ENCODE data around the gene SORBS1. TPM values are rescaled to one million over a fixed set of nuclear protein-coding genes. Genes with fewer than 3 reads are reported as not detected.
A peak's percentile ranks its signal among the peaks of the same experiment; 100 is the strongest.
"Not testable (repeated sequence)": the region's sequence is repeated elsewhere in the genome, so short reads cannot be mapped to it uniquely, and the experiment has no call there.

SORBS1 gene
- total and polyA plus RNA-seq, 4 donors, result 33.2 to 71.3 (median 44.1) TPM

DNA sequence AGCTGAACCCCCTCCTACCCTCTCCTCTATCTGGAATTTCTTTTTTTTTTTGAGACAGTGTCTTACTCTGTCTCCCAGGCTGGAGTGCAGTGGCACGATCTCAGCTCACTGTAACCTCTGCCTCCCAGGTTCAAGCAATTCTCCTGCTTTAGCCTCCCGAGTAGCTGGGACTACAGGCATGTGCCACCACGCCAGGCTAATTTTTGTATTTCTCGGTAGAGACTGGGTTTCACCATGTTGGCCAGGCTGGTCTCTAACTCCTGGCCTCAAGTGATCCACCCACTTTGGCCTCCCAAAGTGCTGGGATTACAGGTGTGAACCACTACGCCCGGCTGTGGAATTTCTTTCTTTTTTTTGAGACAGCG lies 213.8 kb downstream of the SORBS1 start:
- not testable (repeated sequence) for DNase-seq (ENCODE audit: low spot score); H3K9me3 ChIP-seq (ENCODE audit: control insufficient read depth in 4 of 4, low read length in 3 of 4); H3K9ac ChIP-seq (ENCODE audit: low read depth in 1 of 2, low read length in 2 of 2); H3K4me3 ChIP-seq (ENCODE audit: low read depth in 1 of 3, low read length in 3 of 3); H3K27ac ChIP-seq (ENCODE audit: low read depth in 1 of 2, low read length in 2 of 2); H3K27me3 ChIP-seq (ENCODE audit: control insufficient read depth in 4 of 4, insufficient read depth in 4 of 4, low read length in 3 of 4)
- peaks cover 0 to 12% (median 5%) of the 10 kb centered on the region in 4 donors for H3K36me3 ChIP-seq (ENCODE audit: control insufficient read depth in 4 of 4, insufficient read depth in 3 of 4, low read depth in 1 of 4, low read length in 3 of 4)
- H3K4me1 ChIP-seq (ENCODE audit: control insufficient read depth in 4 of 4, insufficient read depth in 4 of 4, low read length in 3 of 4), result peaks cover 4 to 32% (median 23%) of the 10 kb centered on the region in 4 donors
- WGBS, result 97% methylated on average over 7 of the region's 7 CpGs

DNA sequence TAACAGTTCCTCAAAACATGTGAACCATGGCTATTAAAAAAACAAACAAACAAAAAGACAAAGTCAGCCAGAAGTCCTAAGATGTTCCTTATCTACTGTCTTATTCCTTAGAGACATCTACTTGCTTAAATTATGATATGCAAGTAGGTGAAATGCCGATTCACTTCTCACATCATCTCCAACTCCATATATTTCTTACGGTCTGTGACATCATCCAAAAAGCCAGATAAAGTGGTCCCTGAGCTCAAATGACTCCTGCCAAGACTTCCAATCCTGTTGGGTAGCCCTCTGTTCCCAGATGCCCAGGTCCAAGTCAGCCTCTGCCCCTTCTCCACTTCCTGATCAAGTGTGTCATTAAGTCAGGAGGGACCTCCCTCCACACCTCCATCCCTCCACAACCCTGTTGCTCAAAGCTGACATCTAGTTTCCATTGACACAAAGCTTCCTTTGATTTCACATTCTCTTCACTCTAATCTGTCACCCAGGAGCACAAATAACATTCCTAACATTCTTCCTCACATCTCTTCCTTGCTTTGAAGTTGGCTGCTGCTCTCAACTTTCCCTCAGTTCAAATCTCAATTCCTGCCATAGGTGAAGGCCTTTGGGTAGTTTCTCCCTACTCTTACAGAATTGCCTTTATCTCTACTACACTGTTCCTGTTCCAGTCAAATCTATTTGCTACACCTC lies 214.3 kb downstream of the SORBS1 start:
- H3K9ac ChIP-seq (ENCODE audit: low read depth in 1 of 2, low read length in 2 of 2), result no peak overlapping the region
- H3K27ac ChIP-seq (ENCODE audit: low read depth in 1 of 2, low read length in 2 of 2), result no peak overlapping the region
- WGBS, result 92% methylated on average over 2 of the region's 2 CpGs
- peaks cover 4 to 29% (median 20%) of the 10 kb centered on the region in 4 donors for H3K4me1 ChIP-seq (ENCODE audit: control insufficient read depth in 4 of 4, insufficient read depth in 4 of 4, low read length in 3 of 4)
- TF ChIP-seq, protein P1, sequence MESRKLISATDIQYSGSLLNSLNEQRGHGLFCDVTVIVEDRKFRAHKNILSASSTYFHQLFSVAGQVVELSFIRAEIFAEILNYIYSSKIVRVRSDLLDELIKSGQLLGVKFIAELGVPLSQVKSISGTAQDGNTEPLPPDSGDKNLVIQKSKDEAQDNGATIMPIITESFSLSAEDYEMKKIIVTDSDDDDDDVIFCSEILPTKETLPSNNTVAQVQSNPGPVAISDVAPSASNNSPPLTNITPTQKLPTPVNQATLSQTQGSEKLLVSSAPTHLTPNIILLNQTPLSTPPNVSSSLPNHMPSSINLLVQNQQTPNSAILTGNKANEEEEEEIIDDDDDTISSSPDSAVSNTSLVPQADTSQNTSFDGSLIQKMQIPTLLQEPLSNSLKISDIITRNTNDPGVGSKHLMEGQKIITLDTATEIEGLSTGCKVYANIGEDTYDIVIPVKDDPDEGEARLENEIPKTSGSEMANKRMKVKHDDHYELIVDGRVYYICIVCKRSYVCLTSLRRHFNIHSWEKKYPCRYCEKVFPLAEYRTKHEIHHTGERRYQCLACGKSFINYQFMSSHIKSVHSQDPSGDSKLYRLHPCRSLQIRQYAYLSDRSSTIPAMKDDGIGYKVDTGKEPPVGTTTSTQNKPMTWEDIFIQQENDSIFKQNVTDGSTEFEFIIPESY (IDR thresholded peaks at IDR 0.05), result no peak
- peak in 1 of 2 donors; percentile 16 for TF ChIP-seq JUND (IDR thresholded peaks at IDR 0.05)
- TF ChIP-seq GABPA (IDR thresholded peaks at IDR 0.05 in 1 of 2, conservative IDR thresholded peaks at IDR 0.05 in 1 of 2), result no peak
- TF ChIP-seq, protein P2, sequence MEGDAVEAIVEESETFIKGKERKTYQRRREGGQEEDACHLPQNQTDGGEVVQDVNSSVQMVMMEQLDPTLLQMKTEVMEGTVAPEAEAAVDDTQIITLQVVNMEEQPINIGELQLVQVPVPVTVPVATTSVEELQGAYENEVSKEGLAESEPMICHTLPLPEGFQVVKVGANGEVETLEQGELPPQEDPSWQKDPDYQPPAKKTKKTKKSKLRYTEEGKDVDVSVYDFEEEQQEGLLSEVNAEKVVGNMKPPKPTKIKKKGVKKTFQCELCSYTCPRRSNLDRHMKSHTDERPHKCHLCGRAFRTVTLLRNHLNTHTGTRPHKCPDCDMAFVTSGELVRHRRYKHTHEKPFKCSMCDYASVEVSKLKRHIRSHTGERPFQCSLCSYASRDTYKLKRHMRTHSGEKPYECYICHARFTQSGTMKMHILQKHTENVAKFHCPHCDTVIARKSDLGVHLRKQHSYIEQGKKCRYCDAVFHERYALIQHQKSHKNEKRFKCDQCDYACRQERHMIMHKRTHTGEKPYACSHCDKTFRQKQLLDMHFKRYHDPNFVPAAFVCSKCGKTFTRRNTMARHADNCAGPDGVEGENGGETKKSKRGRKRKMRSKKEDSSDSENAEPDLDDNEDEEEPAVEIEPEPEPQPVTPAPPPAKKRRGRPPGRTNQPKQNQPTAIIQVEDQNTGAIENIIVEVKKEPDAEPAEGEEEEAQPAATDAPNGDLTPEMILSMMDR (IDR thresholded peaks at IDR 0.05; ENCODE audit: low read depth, low read length, missing input control), result no peak
- no peaks in the 10 kb centered on the region for H3K27me3 ChIP-seq (ENCODE audit: control insufficient read depth in 4 of 4, insufficient read depth in 4 of 4, low read length in 3 of 4)
- no peak overlapping the region for H3K4me3 ChIP-seq (ENCODE audit: low read depth in 1 of 3, low read length in 3 of 3)
- no peak for DNase-seq (ENCODE audit: low spot score)
- H3K36me3 ChIP-seq (ENCODE audit: control insufficient read depth in 4 of 4, insufficient read depth in 3 of 4, low read depth in 1 of 4, low read length in 3 of 4), result peaks cover 0 to 12% (median 5%) of the 10 kb centered on the region in 4 donors
- H3K9me3 ChIP-seq (ENCODE audit: control insufficient read depth in 4 of 4, low read length in 3 of 4), result no peaks in the 10 kb centered on the region

DNA sequence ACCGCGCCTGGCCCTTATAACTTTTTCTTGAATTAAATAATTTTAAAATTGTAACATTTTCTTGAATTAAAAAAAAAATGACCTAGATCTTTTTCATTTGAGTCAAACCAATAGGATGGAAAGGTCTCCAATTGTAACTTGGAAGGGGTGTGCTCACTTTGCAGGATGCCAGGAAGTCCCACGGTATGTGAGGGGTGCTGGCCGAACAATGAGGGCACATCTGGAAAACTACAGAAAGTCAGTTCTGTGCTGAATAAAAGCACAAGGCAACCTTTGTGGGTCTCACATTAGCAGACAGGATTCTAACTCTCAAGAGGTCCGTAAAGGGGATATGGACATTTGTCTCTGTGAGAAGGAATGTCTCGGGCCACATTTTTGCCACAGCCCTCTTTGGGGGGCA lies 217.6 kb downstream of the SORBS1 start:
- Histone ChIP-seq H3K36me3 (ENCODE audit: control insufficient read depth in 4 of 4, insufficient read depth in 3 of 4, low read depth in 1 of 4, low read length in 3 of 4) (peaks cover 7 to 20% (median 12%) of the 10 kb centered on the region in 4 donors), H3K9ac (ENCODE audit: low read depth in 1 of 2, low read length in 2 of 2) (no peak overlapping the region), H3K4me3 (ENCODE audit: low read depth in 1 of 3, low read length in 3 of 3) (no peak overlapping the region), H3K9me3 (ENCODE audit: control insufficient read depth in 4 of 4, low read length in 3 of 4) (no peaks in the 10 kb centered on the region), H3K27me3 (ENCODE audit: control insufficient read depth in 4 of 4, insufficient read depth in 4 of 4, low read length in 3 of 4) (no peaks in the 10 kb centered on the region), H3K4me1 (ENCODE audit: control insufficient read depth in 4 of 4, insufficient read depth in 4 of 4, low read length in 3 of 4) (peaks cover 0 to 2% (median 0%) of the 10 kb centered on the region in 4 donors), H3K27ac (ENCODE audit: low read depth in 1 of 2, low read length in 2 of 2) (no peak overlapping the region)
- no peak for TF ChIP-seq RAD21 (IDR thresholded peaks at IDR 0.05)
- TF ChIP-seq JUND (IDR thresholded peaks at IDR 0.05), result no peak
- no peak for DNase-seq (ENCODE audit: low spot score)
- 92% methylated on average over 6 of the region's 6 CpGs for WGBS

DNA sequence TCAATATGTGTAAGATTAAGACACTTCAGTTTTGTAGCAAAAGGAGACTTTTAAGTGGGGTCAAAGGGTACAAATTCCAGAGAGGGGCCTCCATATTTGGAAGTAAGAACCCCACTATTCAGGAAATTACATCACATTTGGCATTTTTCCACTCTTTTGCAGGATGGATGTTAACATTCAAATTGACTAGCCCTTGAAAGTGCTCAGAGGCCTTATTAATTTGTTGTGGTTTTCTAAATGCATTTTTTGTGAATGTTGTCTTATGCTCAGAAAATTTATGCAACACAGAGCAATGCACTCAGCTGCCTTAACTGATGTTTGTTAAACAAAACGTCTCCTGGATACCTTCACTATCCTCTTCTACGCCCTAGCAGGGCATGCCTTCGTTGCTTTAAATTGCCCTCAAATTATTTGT lies 219.4 kb downstream of the SORBS1 start:
- 76% methylated on average over 3 of the region's 3 CpGs for WGBS
- Histone ChIP-seq H3K4me1 (ENCODE audit: control insufficient read depth in 4 of 4, insufficient read depth in 4 of 4, low read length in 3 of 4) (peaks cover 0 to 2% (median 0%) of the 10 kb centered on the region in 4 donors), H3K9me3 (ENCODE audit: control insufficient read depth in 4 of 4, low read length in 3 of 4) (no peaks in the 10 kb centered on the region), H3K27ac (ENCODE audit: low read depth in 1 of 2, low read length in 2 of 2) (no peak overlapping the region), H3K9ac (ENCODE audit: low read depth in 1 of 2, low read length in 2 of 2) (no peak overlapping the region), H3K27me3 (ENCODE audit: control insufficient read depth in 4 of 4, insufficient read depth in 4 of 4, low read length in 3 of 4) (no peaks in the 10 kb centered on the region), H3K4me3 (ENCODE audit: low read depth in 1 of 3, low read length in 3 of 3) (no peak overlapping the region), H3K36me3 (ENCODE audit: control insufficient read depth in 4 of 4, insufficient read depth in 3 of 4, low read depth in 1 of 4, low read length in 3 of 4) (peaks cover 15 to 22% (median 18%) of the 10 kb centered on the region in 4 donors)
- no peak for DNase-seq (ENCODE audit: low spot score)
- TF ChIP-seq YY1 (IDR thresholded peaks at IDR 0.05) (no peak), GABPA (IDR thresholded peaks at IDR 0.05 in 1 of 2, conservative IDR thresholded peaks at IDR 0.05 in 1 of 2) (no peak), RAD21 (IDR thresholded peaks at IDR 0.05) (no peak), TAF1 (conservative IDR thresholded peaks at IDR 0.05) (no peak), JUND (IDR thresholded peaks at IDR 0.05) (no peak), NR2F2 (IDR thresholded peaks at IDR 0.05) (peak; percentile 56), HNF4A (conservative IDR thresholded peaks at IDR 0.05) (no peak), FOXA2 (IDR thresholded peaks at IDR 0.05) (no peak), HNF4G (IDR thresholded peaks at IDR 0.05) (no peak), RXRA (IDR thresholded peaks at IDR 0.05) (peak in 1 of 2 donors; percentile 27)
- TF ChIP-seq, protein P2 (IDR thresholded peaks at IDR 0.05; ENCODE audit: low read depth, low read length, missing input control), result no peak
- TF ChIP-seq, protein P3, sequence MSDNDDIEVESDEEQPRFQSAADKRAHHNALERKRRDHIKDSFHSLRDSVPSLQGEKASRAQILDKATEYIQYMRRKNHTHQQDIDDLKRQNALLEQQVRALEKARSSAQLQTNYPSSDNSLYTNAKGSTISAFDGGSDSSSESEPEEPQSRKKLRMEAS (IDR thresholded peaks at IDR 0.05), result no peak
- TF ChIP-seq, protein P1 (IDR thresholded peaks at IDR 0.05), result no peak

All from liver (tissue), 9 donors.